ENCODE results near the gene SPNS2. TPM values are rescaled to one million over a fixed set of nuclear protein-coding genes. Genes with fewer than 3 reads are reported as not detected.

SPNS2 gene
- total RNA-seq, 1 donor = under 0.01 TPM

GRCh38 chr17:4558347-4558971 lies 59.8 kb downstream of the SPNS2 start:
- no peak for TF ChIP-seq CTCF (IDR thresholded peaks at IDR 0.05; ENCODE audit: extremely low read depth, low read depth, low read length)
- Histone ChIP-seq H3K36me3 (ENCODE audit: insufficient read depth, low read length) (peaks cover 4% of the 10 kb centered on the region), H3K4me1 (ENCODE audit: insufficient read depth, low read length) (peaks cover 24% of the 10 kb centered on the region), H3K4me2 (ENCODE audit: insufficient read depth, low read length) (no peak overlapping the region), H3K27me3 (ENCODE audit: insufficient read depth, low read length) (no peaks in the 10 kb centered on the region), H3K27ac (ENCODE audit: low read depth, low read length) (no peak overlapping the region), H3K4me3 (ENCODE audit: insufficient read depth, low read length) (no peak overlapping the region), H3K9me3 (ENCODE audit: low read depth, low read length) (no peaks in the 10 kb centered on the region), H2AFZ (ENCODE audit: low read length) (no peak overlapping the region), H4K20me1 (ENCODE audit: insufficient read depth, low read length) (peaks cover 7% of the 10 kb centered on the region), H3K79me2 (ENCODE audit: insufficient read depth, low read length) (peaks cover 23% of the 10 kb centered on the region)
- peak; percentile 42 for DNase-seq (ENCODE audit: insufficient read length, low spot score, missing footprints)

GRCh38 chr17:4559139-4559791 lies 60.6 kb downstream of the SPNS2 start:
- H3K4me3 ChIP-seq (ENCODE audit: insufficient read depth, low read length) = no peak overlapping the region
- peaks cover 15% of the 10 kb centered on the region for H3K79me2 ChIP-seq (ENCODE audit: insufficient read depth, low read length)
- no peak for TF ChIP-seq CTCF (IDR thresholded peaks at IDR 0.05; ENCODE audit: extremely low read depth, low read depth, low read length)
- no peak overlapping the region for H3K27ac ChIP-seq (ENCODE audit: low read depth, low read length)
- H4K20me1 ChIP-seq (ENCODE audit: insufficient read depth, low read length) = no peaks in the 10 kb centered on the region
- peak; percentile 74 for DNase-seq (ENCODE audit: insufficient read length, low spot score, missing footprints)
- no peaks in the 10 kb centered on the region for H3K27me3 ChIP-seq (ENCODE audit: insufficient read depth, low read length)
- H3K4me1 ChIP-seq (ENCODE audit: insufficient read depth, low read length) = peaks cover 17% of the 10 kb centered on the region
- no peaks in the 10 kb centered on the region for H3K36me3 ChIP-seq (ENCODE audit: insufficient read depth, low read length)
- H2AFZ ChIP-seq (ENCODE audit: low read length) = no peak overlapping the region
- no peaks in the 10 kb centered on the region for H3K9me3 ChIP-seq (ENCODE audit: low read depth, low read length)
- H3K4me2 ChIP-seq (ENCODE audit: insufficient read depth, low read length) = no peak overlapping the region

- TF ChIP-seq CTCF (IDR thresholded peaks at IDR 0.05; ENCODE audit: extremely low read depth, low read depth, low read length) = no peak
- H3K4me2 ChIP-seq (ENCODE audit: insufficient read depth, low read length) = no peak overlapping the region
These were observed 61.3 kb downstream of the SPNS2 start for GRCh38 chr17:4559966-4560365.

GRCh38 chr17:4560421-4560820 lies 61.7 kb downstream of the SPNS2 start, which contains the start of gene GGT6:
GGT6 (minus strand) TSS chr17:4560577; CDS start chr17:4560521, 56 bp downstream.
- Histone ChIP-seq H4K20me1 (ENCODE audit: insufficient read depth, low read length) (no peaks in the 10 kb centered on the region), H3K36me3 (ENCODE audit: insufficient read depth, low read length) (no peaks in the 10 kb centered on the region), H3K9me3 (ENCODE audit: low read depth, low read length) (no peaks in the 10 kb centered on the region), H3K27ac (ENCODE audit: low read depth, low read length) (no peak within 1 kb of the TSS), H3K4me2 (ENCODE audit: insufficient read depth, low read length) (no peak within 1 kb of the TSS), H3K4me3 (ENCODE audit: insufficient read depth, low read length) (no peak within 1 kb of the TSS), H3K79me2 (ENCODE audit: insufficient read depth, low read length) (peaks cover 3% of the 10 kb centered on the region), H3K27me3 (ENCODE audit: insufficient read depth, low read length) (no peaks in the 10 kb centered on the region), H2AFZ (ENCODE audit: low read length) (no peak within 1 kb of the TSS), H3K4me1 (ENCODE audit: insufficient read depth, low read length) (peaks cover 12% of the 10 kb centered on the region)
- DNase-seq (ENCODE audit: insufficient read length, low spot score, missing footprints) = peak; percentile 46
- no peak for TF ChIP-seq CTCF (IDR thresholded peaks at IDR 0.05; ENCODE audit: extremely low read depth, low read depth, low read length)

More at GRCh38 chr17:4559966-4560365, 61.3 kb downstream of the SPNS2 start:
- peaks cover 8% of the 10 kb centered on the region for H3K79me2 ChIP-seq (ENCODE audit: insufficient read depth, low read length)
- DNase-seq (ENCODE audit: insufficient read length, low spot score, missing footprints) = peak; percentile 79
- H3K9me3 ChIP-seq (ENCODE audit: low read depth, low read length) = no peaks in the 10 kb centered on the region
- H3K27me3 ChIP-seq (ENCODE audit: insufficient read depth, low read length) = no peaks in the 10 kb centered on the region
- H3K27ac ChIP-seq (ENCODE audit: low read depth, low read length) = no peak overlapping the region
- peaks cover 13% of the 10 kb centered on the region for H3K4me1 ChIP-seq (ENCODE audit: insufficient read depth, low read length)
- no peak overlapping the region for H2AFZ ChIP-seq (ENCODE audit: low read length)
- no peaks in the 10 kb centered on the region for H4K20me1 ChIP-seq (ENCODE audit: insufficient read depth, low read length)
- H3K36me3 ChIP-seq (ENCODE audit: insufficient read depth, low read length) = no peaks in the 10 kb centered on the region
- no peak overlapping the region for H3K4me3 ChIP-seq (ENCODE audit: insufficient read depth, low read length)
